Measurements from ENCODE around the gene CUEDC1.

CUEDC1 gene

DNA sequence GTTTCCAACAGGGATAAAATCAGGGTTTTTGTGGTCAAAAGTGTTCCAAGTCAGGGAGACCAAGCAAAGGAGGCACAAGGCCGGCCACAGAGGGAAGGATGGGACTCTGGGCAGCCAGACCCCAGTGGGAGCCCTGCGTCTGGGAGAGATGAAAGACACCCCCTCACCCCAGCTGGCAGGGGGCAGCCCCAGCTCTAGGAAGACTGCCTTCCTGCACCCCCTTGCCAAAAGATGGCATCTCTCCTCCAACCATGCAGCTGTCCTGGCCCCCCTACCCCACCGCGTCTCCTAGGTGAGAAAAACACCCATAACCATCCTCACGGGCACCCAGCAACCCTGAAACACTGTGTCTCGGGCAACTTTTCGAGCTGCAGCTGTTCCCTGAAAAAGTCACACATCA is 51.3 kb downstream of the CUEDC1 start:
- no peak for DNase-seq
- H3K79me2 ChIP-seq (ENCODE audit: insufficient read depth, low read length): no peaks in the 10 kb centered on the region
- H3K36me3 ChIP-seq (ENCODE audit: insufficient read depth, low read length): no peaks in the 10 kb centered on the region
- no peak overlapping the region for H3K9ac ChIP-seq (ENCODE audit: low read depth, low read length)
- H3K27me3 ChIP-seq (ENCODE audit: insufficient read depth, low read length, poor library complexity): no peaks in the 10 kb centered on the region
- H4K20me1 ChIP-seq (ENCODE audit: insufficient read depth, low read length): no peaks in the 10 kb centered on the region
- ATAC-seq (ENCODE audit: insufficient read depth, low read depth): no peak
- no peak overlapping the region for H3K27ac ChIP-seq (ENCODE audit: low read length)
- no peak overlapping the region for H3K4me3 ChIP-seq (ENCODE audit: low read depth in 1 of 2, low read length in 2 of 2)
- H2AFZ ChIP-seq (ENCODE audit: low read depth, low read length): no peak overlapping the region
- H3K4me1 ChIP-seq (ENCODE audit: insufficient read depth, low read length): no peaks in the 10 kb centered on the region
- TF ChIP-seq CTCF (IDR thresholded peaks at IDR 0.05; ENCODE audit: borderline replicate concordance, extremely low read depth, low read length, poor library complexity, severe bottlenecking): no peak
- TF ChIP-seq EZH2 (IDR thresholded peaks at IDR 0.05; ENCODE audit: borderline replicate concordance, low read depth, low read length, severe bottlenecking): no peak
- H3K9me3 ChIP-seq (ENCODE audit: insufficient read depth, low read length, severe bottlenecking): no peaks in the 10 kb centered on the region
- no peak overlapping the region for H3K4me2 ChIP-seq (ENCODE audit: insufficient read depth, low read length)

DNA sequence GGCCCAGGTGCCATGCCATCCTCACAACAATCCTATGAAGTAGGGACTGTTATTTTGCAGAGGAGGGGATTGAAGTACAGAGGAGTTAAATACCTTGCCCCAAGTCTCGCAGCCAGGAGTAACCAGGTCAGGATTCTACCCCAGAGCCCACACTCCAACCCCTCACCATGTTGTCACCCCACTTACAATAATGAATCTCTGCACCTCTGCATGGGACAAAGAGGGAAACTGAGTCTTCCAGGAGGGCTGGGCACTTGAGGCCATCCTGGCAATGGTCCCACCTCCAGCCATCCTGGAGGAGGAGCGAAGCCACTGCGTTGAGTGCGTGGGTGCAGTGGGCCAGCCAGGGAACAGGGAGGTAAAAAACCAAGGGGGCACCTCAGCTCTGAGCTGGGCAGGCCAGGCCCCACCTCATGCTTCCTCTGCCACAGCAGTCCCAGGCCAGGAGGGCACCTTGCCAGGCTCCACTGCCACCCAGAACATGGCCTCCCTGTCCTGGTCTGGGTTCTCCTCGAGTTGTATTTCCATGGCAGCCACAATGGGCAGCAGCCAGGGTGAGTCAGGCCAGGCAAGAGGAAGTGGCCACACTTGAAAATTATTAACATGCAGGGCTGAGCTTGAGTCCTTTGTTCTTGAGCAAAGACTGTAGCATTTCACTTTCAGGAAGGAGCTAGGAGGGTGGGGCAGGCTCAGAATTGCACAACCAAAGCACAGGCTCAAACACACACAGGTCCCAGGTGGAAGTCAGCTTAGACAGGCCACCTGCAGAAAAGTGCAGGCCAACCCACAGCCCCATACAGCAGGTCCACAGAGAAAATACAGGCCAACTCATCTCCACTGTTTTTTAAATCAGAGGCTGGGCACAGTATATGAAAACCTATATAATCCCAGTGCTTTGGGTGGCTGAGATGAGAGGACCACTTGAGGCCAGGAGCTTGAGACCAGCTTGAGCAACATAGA is 52.1 kb downstream of the CUEDC1 start:
- no peak overlapping the region for H2AFZ ChIP-seq (ENCODE audit: low read depth, low read length)
- no peak overlapping the region for H3K27ac ChIP-seq (ENCODE audit: low read length)
- no peak for DNase-seq
- no peaks in the 10 kb centered on the region for H3K79me2 ChIP-seq (ENCODE audit: insufficient read depth, low read length)
- H3K9me3 ChIP-seq (ENCODE audit: insufficient read depth, low read length, severe bottlenecking): no peaks in the 10 kb centered on the region
- H3K27me3 ChIP-seq (ENCODE audit: insufficient read depth, low read length, poor library complexity): no peaks in the 10 kb centered on the region
- no peaks in the 10 kb centered on the region for H3K36me3 ChIP-seq (ENCODE audit: insufficient read depth, low read length)
- TF ChIP-seq EZH2 (IDR thresholded peaks at IDR 0.05; ENCODE audit: borderline replicate concordance, low read depth, low read length, severe bottlenecking): no peak
- no peaks in the 10 kb centered on the region for H3K4me1 ChIP-seq (ENCODE audit: insufficient read depth, low read length)
- H3K9ac ChIP-seq (ENCODE audit: low read depth, low read length): no peak overlapping the region
- no peak overlapping the region for H3K4me3 ChIP-seq (ENCODE audit: low read depth in 1 of 2, low read length in 2 of 2)
- no peak for ATAC-seq (ENCODE audit: insufficient read depth, low read depth)
- no peaks in the 10 kb centered on the region for H4K20me1 ChIP-seq (ENCODE audit: insufficient read depth, low read length)
- no peak overlapping the region for H3K4me2 ChIP-seq (ENCODE audit: insufficient read depth, low read length)

- no peaks in the 10 kb centered on the region for H3K36me3 ChIP-seq (ENCODE audit: insufficient read depth, low read length)
- no peaks in the 10 kb centered on the region for H3K9me3 ChIP-seq (ENCODE audit: insufficient read depth, low read length, severe bottlenecking)
- no peaks in the 10 kb centered on the region for H4K20me1 ChIP-seq (ENCODE audit: insufficient read depth, low read length)
- H3K4me3 ChIP-seq (ENCODE audit: low read depth in 1 of 2, low read length in 2 of 2): no peak overlapping the region
- no peak for ATAC-seq (ENCODE audit: insufficient read depth, low read depth)
- TF ChIP-seq EZH2 (IDR thresholded peaks at IDR 0.05; ENCODE audit: borderline replicate concordance, low read depth, low read length, severe bottlenecking) (no peak), CTCF (IDR thresholded peaks at IDR 0.05; ENCODE audit: borderline replicate concordance, extremely low read depth, low read length, poor library complexity, severe bottlenecking) (no peak)
- H3K27ac ChIP-seq (ENCODE audit: low read length): no peak overlapping the region
- no peak overlapping the region for H2AFZ ChIP-seq (ENCODE audit: low read depth, low read length)
- no peak overlapping the region for H3K9ac ChIP-seq (ENCODE audit: low read depth, low read length)
- no peaks in the 10 kb centered on the region for H3K79me2 ChIP-seq (ENCODE audit: insufficient read depth, low read length)
- H3K4me1 ChIP-seq (ENCODE audit: insufficient read depth, low read length): no peaks in the 10 kb centered on the region
- H3K4me2 ChIP-seq (ENCODE audit: insufficient read depth, low read length): no peak overlapping the region
- no peak for DNase-seq
- no peaks in the 10 kb centered on the region for H3K27me3 ChIP-seq (ENCODE audit: insufficient read depth, low read length, poor library complexity)
Measured at GRCh38 chr17:57902117-57902799, 53.0 kb downstream of the CUEDC1 start.

Data from DND-41 (cell line).